CD4-positive, CD25-positive, alpha-beta regulatory T cell (primary cell): Measurements from ENCODE around the gene BDKRB2. TPM values are rescaled to one million over a fixed set of nuclear protein-coding genes. Genes with fewer than 3 reads are reported as not detected.
A peak's percentile ranks its signal among the peaks of the same experiment; 100 is the strongest.

Experiments
- ATAC-seq, 2 donors: fragments of 150-1000 bp; cut with Tn5 transposase; one replicate each; pipeline ENCODE4 v1.10.0; 2021; ENCODE audit warnings: low read depth in 2 of 2, moderate number of reproducible peaks in 2 of 2, moderate library complexity in 1 of 2
- DNase-seq, 3 donors: peaks; one replicate each; pipeline versions ENCODE4 v3.0.0 to v3.0.0-alpha.2; 2012 to 2022; ENCODE audit warnings: mixed read lengths in 1 of 3
- H3K27ac ChIP-seq: one replicate; pipeline ENCODE4 v1.7.0; 2013; ENCODE audit warnings: mild to moderate bottlenecking, low read length; ENCODE audit not compliant: insufficient read depth, poor library complexity, severe bottlenecking
- H3K27me3 ChIP-seq: one replicate; pipeline ENCODE4 v1.7.0; 2013; ENCODE audit warnings: low read length; ENCODE audit not compliant: control insufficient read depth, insufficient read depth
- H3K36me3 ChIP-seq: one replicate; pipeline ENCODE4 v1.7.0; 2013; ENCODE audit warnings: mild to moderate bottlenecking, low read length, moderate library complexity; ENCODE audit not compliant: control insufficient read depth, insufficient read depth
- H3K4me1 ChIP-seq: 2 replicates; pipeline ENCODE4 v1.7.0; 2013; ENCODE audit warnings: mild to moderate bottlenecking, low read length; ENCODE audit not compliant: insufficient read depth, control insufficient read depth, poor library complexity, severe bottlenecking
- H3K4me3 ChIP-seq: one replicate; pipeline ENCODE4 v1.7.0; 2013; ENCODE audit warnings: low read depth, mild to moderate bottlenecking, low read length, moderate library complexity
- H3K9me3 ChIP-seq, 2 experiments: 1 replicate in 1 of 2; 2 replicates in 1 of 2; pipeline ENCODE4 v1.7.0; 2013; ENCODE audit warnings: low read length in 2 of 2, mild to moderate bottlenecking in 1 of 2, moderate library complexity in 1 of 2; ENCODE audit not compliant: control insufficient read depth in 2 of 2
- H3K27ac Mint-ChIP-seq, 3 donors: one replicate each; pipeline ENCODE4 v1.8.0; 2020 to 2022; ENCODE audit warnings: mild to moderate bottlenecking in 3 of 3, mixed read lengths in 3 of 3, moderate library complexity in 2 of 3
- H3K27me3 Mint-ChIP-seq: one replicate; pipeline ENCODE4 v1.8.0; 2022; ENCODE audit warnings: mild to moderate bottlenecking, mixed read lengths
- H3K36me3 Mint-ChIP-seq: one replicate; pipeline ENCODE4 v1.8.0; 2020; ENCODE audit warnings: mixed read lengths
- H3K4me1 Mint-ChIP-seq, 4 donors: one replicate each; pipeline ENCODE4 v1.8.0; 2020 to 2022; ENCODE audit warnings: mixed read lengths in 4 of 4, mild to moderate bottlenecking in 1 of 4
- H3K4me3 Mint-ChIP-seq, 4 donors: one replicate each; pipeline ENCODE4 v1.8.0; 2020 to 2022; ENCODE audit warnings: mild to moderate bottlenecking in 4 of 4, mixed read lengths in 4 of 4, moderate library complexity in 3 of 4
- H3K9me3 Mint-ChIP-seq, 7 donors: one replicate each; pipeline ENCODE4 v1.8.0; 2020 to 2022; ENCODE audit warnings: mixed read lengths in 7 of 7, mild to moderate bottlenecking in 3 of 7, moderate library complexity in 2 of 7
- polyA plus RNA-seq, 4 donors: library from polyadenylated mRNA; unstranded; fragments of 300-500 nt; fragmentation: Illumina TruSeq; gene quantifications; one replicate each; pipeline ENCODE4 v1.2.3, GENCODE V29; 2021
- total RNA-seq: library from RNA; stranded (reverse); gene quantifications from one replicate; pipeline ENCODE4 v1.2.3, GENCODE V29; 2022

Gene BDKRB2
- total and polyA plus RNA-seq, 5 donors from 2014 or later, result not detected

GRCh38 chr14:96170961-96171592 lies 33.6 kb upstream of the BDKRB2 start:
- ATAC-seq (no peak), DNase-seq (no peak)
- H3K36me3 Mint-ChIP-seq, result no peaks in the 10 kb centered on the region
- H3K27ac ChIP-seq, result no peak overlapping the region
- no peaks in the 10 kb centered on the region for H3K4me1 Mint-ChIP-seq
- no peaks in the 10 kb centered on the region for H3K27me3 Mint-ChIP-seq
- H3K27me3 ChIP-seq, result no peaks in the 10 kb centered on the region
- H3K27ac Mint-ChIP-seq, result no peak overlapping the region
- H3K4me3 Mint-ChIP-seq, result no peak overlapping the region
- H3K4me3 ChIP-seq, result no peak overlapping the region
- H3K36me3 ChIP-seq, result no peaks in the 10 kb centered on the region
- H3K9me3 ChIP-seq, result no peaks in the 10 kb centered on the region
- H3K9me3 Mint-ChIP-seq, result peaks cover 0 to 4% (median 0%) of the 10 kb centered on the region in 7 donors
- no peaks in the 10 kb centered on the region for H3K4me1 ChIP-seq

DNA sequence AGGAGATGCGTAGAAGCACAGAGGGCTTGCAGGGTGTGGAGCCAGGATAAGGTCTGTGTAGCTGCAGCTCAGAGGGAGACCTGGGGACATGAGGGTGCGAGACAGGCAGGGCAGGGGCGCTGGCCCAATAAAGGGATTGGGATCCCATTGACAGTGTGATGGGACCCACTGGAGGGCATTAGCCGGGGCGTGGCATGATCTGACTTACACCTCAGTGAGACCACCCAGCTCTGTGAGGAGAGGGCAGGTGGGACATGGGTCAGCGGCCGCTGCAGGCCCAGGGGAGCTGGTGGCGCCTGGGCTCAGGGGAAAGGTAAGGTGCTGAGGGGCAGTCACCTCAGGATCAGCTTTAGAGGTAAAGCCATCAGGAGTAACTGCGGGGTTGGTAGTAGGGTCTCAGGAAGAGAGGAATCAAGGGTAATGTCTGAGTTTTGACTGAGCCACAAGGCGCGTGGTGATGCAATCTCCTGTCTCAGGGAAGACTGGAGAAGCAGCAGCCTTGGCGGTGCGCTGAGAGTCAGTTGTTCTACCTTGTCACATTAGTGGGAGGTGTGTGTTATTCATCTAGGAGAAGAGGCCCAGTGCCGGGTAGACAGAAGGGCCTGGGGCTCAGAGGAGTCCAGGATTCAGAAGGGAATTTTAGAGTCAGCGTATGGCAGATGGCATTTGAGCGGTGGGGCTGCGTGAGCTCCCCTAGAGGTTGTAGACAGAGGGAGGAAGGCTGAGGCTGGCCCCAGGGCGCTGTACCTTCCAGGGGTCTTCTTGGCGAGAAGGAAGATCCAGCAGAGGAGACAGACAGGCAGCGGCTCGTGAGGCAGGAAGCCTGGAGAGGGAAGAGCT lies 30.8 kb upstream of the BDKRB2 start:
- no peak for ATAC-seq
- Histone ChIP-seq H3K4me3 (no peak overlapping the region), H3K36me3 (no peaks in the 10 kb centered on the region), H3K9me3 (no peaks in the 10 kb centered on the region), H3K4me1 (no peaks in the 10 kb centered on the region), H3K27me3 (no peaks in the 10 kb centered on the region), H3K27ac (no peak overlapping the region)
- Mint-ChIP-seq H3K9me3 (peaks cover 0 to 4% (median 0%) of the 10 kb centered on the region in 7 donors), H3K27me3 (no peaks in the 10 kb centered on the region), H3K36me3 (no peaks in the 10 kb centered on the region), H3K4me3 (no peak overlapping the region), H3K4me1 (no peaks in the 10 kb centered on the region), H3K27ac (peak overlapping the region in 1 of 3 donors; percentile 9)
- no peak for DNase-seq

DNA sequence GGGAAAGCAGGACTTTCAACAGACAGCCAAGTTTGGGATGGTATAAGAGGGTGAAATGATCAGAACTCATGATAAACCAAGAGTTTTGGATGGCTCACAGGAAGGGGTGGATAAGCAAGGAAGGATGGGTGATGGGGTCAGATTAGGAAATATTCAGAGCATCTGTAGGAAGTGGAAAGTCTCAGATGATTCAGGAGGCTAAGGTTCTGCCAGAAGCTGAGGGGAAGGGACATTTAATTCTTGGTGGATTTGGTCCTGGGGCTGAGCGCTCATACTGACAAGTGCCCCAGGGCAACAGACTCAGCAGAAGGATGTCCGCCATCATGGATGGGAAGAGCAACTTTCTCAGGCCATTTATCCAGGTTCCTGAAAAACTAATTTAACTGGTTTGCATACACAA lies 28.4 kb upstream of the BDKRB2 start:
- no peaks in the 10 kb centered on the region for H3K4me1 Mint-ChIP-seq
- Histone ChIP-seq H3K27ac (no peak overlapping the region), H3K36me3 (no peaks in the 10 kb centered on the region), H3K4me3 (no peak overlapping the region), H3K27me3 (no peaks in the 10 kb centered on the region), H3K4me1 (no peaks in the 10 kb centered on the region), H3K9me3 (no peaks in the 10 kb centered on the region)
- no peaks in the 10 kb centered on the region for H3K36me3 Mint-ChIP-seq
- H3K9me3 Mint-ChIP-seq, result peaks cover 0 to 4% (median 0%) of the 10 kb centered on the region in 7 donors
- DNase-seq (no peak), ATAC-seq (no peak)
- H3K27me3 Mint-ChIP-seq, result no peaks in the 10 kb centered on the region
- H3K27ac Mint-ChIP-seq, result no peak overlapping the region
- no peak overlapping the region for H3K4me3 Mint-ChIP-seq

DNA sequence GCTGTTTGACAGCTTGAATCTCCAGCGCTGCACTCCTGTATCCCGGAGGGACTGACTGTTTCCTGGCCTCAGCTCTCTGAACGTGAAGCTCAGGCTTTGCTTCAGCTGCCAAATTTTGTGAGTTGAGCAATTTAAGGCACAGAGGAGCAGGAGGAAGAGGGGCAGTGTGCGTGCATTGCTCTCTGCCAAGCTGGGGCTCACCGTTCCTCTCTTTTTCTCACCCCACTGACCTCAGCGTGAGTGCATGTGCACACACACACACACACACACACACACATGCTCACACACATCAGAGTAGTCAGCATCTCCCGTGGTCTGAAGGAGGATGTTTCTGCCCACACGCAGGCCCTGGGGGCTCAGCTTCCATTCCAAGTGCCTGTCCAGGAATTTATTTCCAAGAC lies 27.8 kb upstream of the BDKRB2 start:
- Mint-ChIP-seq H3K9me3 (peaks cover 0 to 4% (median 0%) of the 10 kb centered on the region in 7 donors), H3K4me3 (no peak overlapping the region), H3K4me1 (no peaks in the 10 kb centered on the region), H3K27me3 (no peaks in the 10 kb centered on the region), H3K27ac (no peak overlapping the region), H3K36me3 (no peaks in the 10 kb centered on the region)
- no peaks in the 10 kb centered on the region for H3K27me3 ChIP-seq
- DNase-seq, result no peak
- no peak for ATAC-seq
- H3K27ac ChIP-seq, result no peak overlapping the region
- H3K9me3 ChIP-seq, result no peaks in the 10 kb centered on the region
- no peak overlapping the region for H3K4me3 ChIP-seq
- no peaks in the 10 kb centered on the region for H3K36me3 ChIP-seq
- no peaks in the 10 kb centered on the region for H3K4me1 ChIP-seq

DNA sequence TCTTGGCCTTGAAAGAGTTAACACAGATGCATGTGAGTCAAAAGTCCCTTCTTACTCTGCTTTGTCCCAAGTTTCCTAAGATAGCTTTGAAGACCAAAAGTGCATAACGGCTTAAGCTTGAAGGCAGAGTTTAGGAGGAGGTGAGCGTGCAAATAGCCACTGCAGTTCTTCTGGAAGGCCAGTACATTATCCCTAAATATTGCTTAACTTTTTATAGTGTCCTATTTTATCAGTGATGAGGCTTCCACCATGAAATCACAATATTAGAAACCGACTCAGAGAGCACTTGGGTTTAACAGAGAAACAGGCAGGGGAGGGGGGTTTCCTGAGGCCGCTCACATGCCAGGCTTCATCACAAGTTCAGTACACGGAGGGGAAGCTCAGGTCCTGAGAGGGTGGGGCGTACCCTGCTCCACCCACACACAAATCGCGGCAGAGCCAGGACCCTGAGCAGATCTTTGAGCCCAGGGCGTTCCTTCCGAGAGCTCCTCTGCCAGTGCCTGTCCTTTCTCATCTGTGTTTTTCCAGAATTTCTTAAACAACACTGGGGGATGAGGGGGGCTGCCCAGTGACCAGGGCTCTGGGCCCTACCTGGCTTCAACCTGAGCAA lies 26.8 kb upstream of the BDKRB2 start:
- Histone ChIP-seq H3K4me1 (no peaks in the 10 kb centered on the region), H3K36me3 (no peaks in the 10 kb centered on the region), H3K27ac (no peak overlapping the region), H3K9me3 (no peaks in the 10 kb centered on the region), H3K4me3 (no peak overlapping the region), H3K27me3 (no peaks in the 10 kb centered on the region)
- peak in 1 of 3 donors; percentile 12 for DNase-seq
- Mint-ChIP-seq H3K36me3 (no peaks in the 10 kb centered on the region), H3K9me3 (peaks cover 0 to 4% (median 0%) of the 10 kb centered on the region in 7 donors), H3K4me3 (no peak overlapping the region), H3K4me1 (no peaks in the 10 kb centered on the region), H3K27me3 (no peaks in the 10 kb centered on the region), H3K27ac (no peak overlapping the region)
- no peak for ATAC-seq

DNA sequence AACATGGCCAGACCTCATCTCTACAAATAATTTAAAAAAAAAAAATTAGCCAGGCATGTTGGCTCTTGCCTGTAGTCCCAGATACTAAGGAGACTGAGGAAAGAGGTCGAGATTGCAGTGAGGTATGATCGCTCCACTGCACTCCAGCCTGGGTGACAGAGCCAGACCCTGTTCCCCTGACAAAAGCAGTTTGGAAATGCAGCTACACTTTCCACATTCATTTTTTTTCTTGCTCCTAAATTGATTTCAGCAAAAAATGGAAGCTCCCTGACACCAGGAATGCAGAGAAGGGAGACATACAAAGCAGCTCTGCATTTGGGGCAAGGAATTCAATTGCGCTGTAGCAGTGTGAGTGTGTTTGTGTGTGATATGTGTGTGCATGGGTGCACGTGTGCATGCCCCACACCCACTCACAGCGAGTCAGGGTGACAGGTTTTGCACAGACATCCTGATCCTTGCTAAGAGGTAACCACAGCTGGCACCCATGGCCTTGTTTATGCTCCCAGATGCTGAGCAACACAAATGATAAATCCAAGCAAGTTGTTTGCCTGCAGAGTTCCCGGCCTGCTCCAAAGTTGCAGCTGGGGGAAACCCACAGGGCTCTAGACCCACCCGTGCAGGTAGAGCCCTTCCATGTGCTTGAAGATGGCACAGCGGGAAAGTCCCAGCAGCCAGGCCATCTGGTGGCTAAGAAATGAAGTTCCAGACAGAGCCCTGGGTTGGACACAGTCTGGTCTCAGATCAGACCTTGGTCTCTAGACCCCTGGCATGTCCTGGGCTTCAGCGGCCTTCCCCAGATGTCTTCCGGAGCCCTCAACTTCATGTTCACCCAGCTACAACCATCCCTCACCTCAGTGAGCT lies 25.9 kb upstream of the BDKRB2 start:
- no peaks in the 10 kb centered on the region for H3K36me3 ChIP-seq
- Mint-ChIP-seq H3K36me3 (no peaks in the 10 kb centered on the region), H3K4me3 (no peak overlapping the region), H3K9me3 (peaks cover 0 to 4% (median 0%) of the 10 kb centered on the region in 7 donors), H3K27me3 (no peaks in the 10 kb centered on the region), H3K4me1 (no peaks in the 10 kb centered on the region), H3K27ac (no peak overlapping the region)
- DNase-seq, result no peak
- no peaks in the 10 kb centered on the region for H3K9me3 ChIP-seq
- H3K27me3 ChIP-seq, result no peaks in the 10 kb centered on the region
- H3K4me3 ChIP-seq, result no peak overlapping the region
- no peaks in the 10 kb centered on the region for H3K4me1 ChIP-seq
- ATAC-seq, result no peak
- H3K27ac ChIP-seq, result no peak overlapping the region

- H3K27me3 ChIP-seq, result no peaks in the 10 kb centered on the region
- DNase-seq (no peak), ATAC-seq (no peak)
- H3K4me3 Mint-ChIP-seq, result no peak overlapping the region
- H3K27ac ChIP-seq, result no peak overlapping the region
- H3K4me1 Mint-ChIP-seq, result peaks cover 0 to 1% (median 0%) of the 10 kb centered on the region in 4 donors
- no peaks in the 10 kb centered on the region for H3K4me1 ChIP-seq
- H3K27me3 Mint-ChIP-seq, result no peaks in the 10 kb centered on the region
- no peaks in the 10 kb centered on the region for H3K36me3 Mint-ChIP-seq
- no peaks in the 10 kb centered on the region for H3K36me3 ChIP-seq
- no peak overlapping the region for H3K4me3 ChIP-seq
- H3K9me3 ChIP-seq, result no peaks in the 10 kb centered on the region
- no peak overlapping the region for H3K27ac Mint-ChIP-seq
- peaks cover 0 to 2% (median 0%) of the 10 kb centered on the region in 7 donors for H3K9me3 Mint-ChIP-seq
Measured at GRCh38 chr14:96180043-96180874, 24.4 kb upstream of the BDKRB2 start.
